ENCODE results near the gene MAPK11.

- TF ChIP-seq, protein P1, sequence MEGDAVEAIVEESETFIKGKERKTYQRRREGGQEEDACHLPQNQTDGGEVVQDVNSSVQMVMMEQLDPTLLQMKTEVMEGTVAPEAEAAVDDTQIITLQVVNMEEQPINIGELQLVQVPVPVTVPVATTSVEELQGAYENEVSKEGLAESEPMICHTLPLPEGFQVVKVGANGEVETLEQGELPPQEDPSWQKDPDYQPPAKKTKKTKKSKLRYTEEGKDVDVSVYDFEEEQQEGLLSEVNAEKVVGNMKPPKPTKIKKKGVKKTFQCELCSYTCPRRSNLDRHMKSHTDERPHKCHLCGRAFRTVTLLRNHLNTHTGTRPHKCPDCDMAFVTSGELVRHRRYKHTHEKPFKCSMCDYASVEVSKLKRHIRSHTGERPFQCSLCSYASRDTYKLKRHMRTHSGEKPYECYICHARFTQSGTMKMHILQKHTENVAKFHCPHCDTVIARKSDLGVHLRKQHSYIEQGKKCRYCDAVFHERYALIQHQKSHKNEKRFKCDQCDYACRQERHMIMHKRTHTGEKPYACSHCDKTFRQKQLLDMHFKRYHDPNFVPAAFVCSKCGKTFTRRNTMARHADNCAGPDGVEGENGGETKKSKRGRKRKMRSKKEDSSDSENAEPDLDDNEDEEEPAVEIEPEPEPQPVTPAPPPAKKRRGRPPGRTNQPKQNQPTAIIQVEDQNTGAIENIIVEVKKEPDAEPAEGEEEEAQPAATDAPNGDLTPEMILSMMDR (IDR thresholded peaks at IDR 0.05): no peak
- TF ChIP-seq EZH2 (IDR thresholded peaks at IDR 0.05): no peak
- TF ChIP-seq EZH2phosphoT487 (IDR thresholded peaks at IDR 0.05): no peak
These were observed 13.1 kb downstream of the MAPK11 start for GRCh38 chr22:50257041-50257440.
